GM13977 (cell line): ENCODE data around the gene CXCL5.

Source experiments
- DNase-seq: peaks from one replicate; pipeline ENCODE4 v3.0.0; 2012; ENCODE audit warnings: low spot score
- CTCF ChIP-seq: IDR thresholded peaks from 2 replicates; pipeline ENCODE4 v1.5.1; 2012; ENCODE audit warnings: mild to moderate bottlenecking, control low read depth; ENCODE audit not compliant: insufficient read depth; ENCODE audit errors: extremely low read depth, missing control alignments
- in situ Hi-C: fragments of 300-500 bp; cut with MboI; formaldehyde crosslinking; loops from one replicate; pipeline ENCODE4 v1.12.0; 2022; ENCODE audit warnings: low sequenced_read_pairs, low pct_unique_long_range_greater_than_20kb, mixed read lengths, inconsistent platforms; ENCODE audit not compliant: unreplicated experiment

The CXCL5 gene

GRCh38 chr4:74009307-74009706, 10.8 kb upstream of the CXCL5 start:
- in situ Hi-C loops, result no loop called here
- no peak for TF ChIP-seq CTCF
- DNase-seq, result no peak

GRCh38 chr4:74006009-74006476, 7.6 kb upstream of the CXCL5 start:
- no peak for TF ChIP-seq CTCF
- DNase-seq, result peak; percentile 13
- in situ Hi-C loops, result no loop called here

GRCh38 chr4:74005528-74005927, 7.1 kb upstream of the CXCL5 start:
- DNase-seq, result no peak
- no peak for TF ChIP-seq CTCF
- in situ Hi-C loops, result no loop called here

GRCh38 chr4:74004668-74005067, 6.2 kb upstream of the CXCL5 start:
- in situ Hi-C loops, result no loop called here
- no peak for TF ChIP-seq CTCF
- no peak for DNase-seq

GRCh38 chr4:74000301-74000700, 1.8 kb upstream of the CXCL5 start:
- DNase-seq, result no peak
- TF ChIP-seq CTCF, result no peak
- in situ Hi-C loops, result no loop called here

GRCh38 chr4:73992050-73992449, 6.4 kb downstream of the CXCL5 start:
- DNase-seq, result no peak
- no peak for TF ChIP-seq CTCF
- in situ Hi-C loops, result no loop called here

GRCh38 chr4:73991742-73992000, 6.8 kb downstream of the CXCL5 start:
- no peak for DNase-seq
- no peak for TF ChIP-seq CTCF
- in situ Hi-C loops, result no loop called here
